A549 (cell line): ENCODE data around the gene ZNF425. TPM values are rescaled to one million over a fixed set of nuclear protein-coding genes. Genes with fewer than 3 reads are reported as not detected.

Experiments used
- ATAC-seq, 2 experiments: fragments of 200-7000 bp in 1 of 2; fragments of >200 bp in 1 of 2; cut with Nextera tagmentation in 1 of 2; cut with Tn5 transposase in 1 of 2; 3 replicates each; pipeline versions ENCODE4 v1.8.0 to v1.9.1; 2018 to 2020; ENCODE audit warnings: mild to moderate bottlenecking in 1 of 2, moderate library complexity in 1 of 2
- CTCF ChIA-PET: fragments of 300-600 bp; sonication (Branson Sonifier 250); formaldehyde crosslinking; extraction: SDS; loops from one replicate; lab custom pipeline; 2021; ENCODE audit warnings: antibody characterized with exemption, inconsistent platforms; lab: Yijun Ruan, JAX
- POLR2A ChIA-PET: fragments of 350-600 bp; formaldehyde crosslinking; extraction: SDS; loops from one replicate; lab custom pipeline; 2021; ENCODE audit warnings: antibody characterized with exemption, inconsistent platforms; lab: Yijun Ruan, JAX
- DNase-seq, 2 experiments: peaks; one replicate each; pipeline versions ENCODE4 v3.0.0 to v3.0.0-alpha.2; 2011 to 2016; ENCODE audit warnings: low read depth in 1 of 2, low spot score in 1 of 2
- FAIRE-seq: peaks from 2 replicates; lab custom pipeline; 2011; peaks lifted over from hg19 to GRCh38; lab: Jason Lieb, UNC
- H3K27ac ChIP-seq, 2 experiments: fragments of >200 bp; sonication (Bioruptor Twin); formaldehyde crosslinking; 3 replicates each; pipeline ENCODE4 v1.5.1; 2016 to 2017
- H3K4me1 ChIP-seq: fragments of >200 bp; sonication (Bioruptor Twin); formaldehyde crosslinking; 3 replicates; pipeline ENCODE4 v1.6.1; 2016
- H3K4me2 ChIP-seq: fragments of >200 bp; sonication (Bioruptor Twin); formaldehyde crosslinking; 3 replicates; pipeline ENCODE4 v1.6.1; 2016
- H3K4me3 ChIP-seq: fragments of >200 bp; sonication (Bioruptor Twin); formaldehyde crosslinking; 3 replicates; pipeline ENCODE4 v1.5.1; 2016
- H3K9me3 ChIP-seq: fragments of >200 bp; sonication (Bioruptor Twin); formaldehyde crosslinking; 3 replicates; pipeline ENCODE4 v1.6.1; 2016
- CBX2 ChIP-seq: fragments of 200-600 bp; sonication (generic); IDR thresholded peaks from 2 replicates; pipeline ENCODE4 v1.6.1; 2016; ENCODE audit warnings: low read depth, mild to moderate bottlenecking, borderline replicate concordance
- CBX8 ChIP-seq: fragments of 200-600 bp; sonication (generic); IDR thresholded peaks from 2 replicates; pipeline ENCODE4 v1.6.1; 2016
- CHD2 ChIP-seq: fragments of 150-350 bp; IDR thresholded peaks from 2 replicates; pipeline ENCODE4 v1.6.1; 2014; ENCODE audit warnings: low read length; ENCODE audit not compliant: partially characterized antibody
- EHF ChIP-seq: fragments of 250-450 bp; sonication (Bioruptor Pico); IDR thresholded peaks from 2 replicates; pipeline ENCODE4 v1.5.0; 2020; ENCODE audit warnings: mild to moderate bottlenecking
- EP300 ChIP-seq, 2 experiments: fragments of >200 bp; sonication (Bioruptor Twin); formaldehyde crosslinking; IDR thresholded peaks; 2 replicates in 1 of 2; 3 replicates in 1 of 2; pipeline ENCODE4 v1.6.1; 2016 to 2017
- FOSB ChIP-seq: fragments of 250-450 bp; sonication (Bioruptor Pico); IDR thresholded peaks from 2 replicates; pipeline ENCODE4 v1.5.0; 2020; ENCODE audit warnings: mild to moderate bottlenecking, moderate library complexity
- FOSL2 ChIP-seq, 2 experiments: fragments of 450-650 bp in 1 of 2; fragments of >200 bp in 1 of 2; sonication (Bioruptor Twin) in 1 of 2; formaldehyde crosslinking; IDR thresholded peaks; 2 replicates each; pipeline versions ENCODE4 v1.5.0 to v1.6.1; 2016 to 2020; ENCODE audit warnings: mild to moderate bottlenecking in 1 of 2, moderate library complexity in 1 of 2
- FOXS1 ChIP-seq: fragments of 250-450 bp; sonication (Bioruptor Pico); IDR thresholded peaks from 2 replicates; pipeline ENCODE4 v1.5.0; 2020; ENCODE audit warnings: mild to moderate bottlenecking, moderate library complexity
- HOXB13 ChIP-seq: fragments of 250-450 bp; sonication (Bioruptor Pico); IDR thresholded peaks from 2 replicates; pipeline ENCODE4 v1.5.0; 2020; ENCODE audit warnings: low read depth, mild to moderate bottlenecking, moderate library complexity
- HOXB5 ChIP-seq: fragments of 250-450 bp; sonication (Bioruptor Pico); IDR thresholded peaks from 2 replicates; pipeline ENCODE4 v1.5.0; 2020; ENCODE audit warnings: mild to moderate bottlenecking, moderate library complexity
- JUN ChIP-seq, 2 experiments: fragments of >200 bp; sonication (Bioruptor Twin); formaldehyde crosslinking; IDR thresholded peaks; 2 replicates in 1 of 2; 3 replicates in 1 of 2; pipeline ENCODE4 v1.6.1; 2016 to 2017
- MAZ ChIP-seq: fragments of 150-350 bp; IDR thresholded peaks from 2 replicates; pipeline ENCODE4 v1.6.1; 2014; ENCODE audit warnings: antibody characterized with exemption, low read depth, low read length, borderline replicate concordance
- MYC ChIP-seq: IDR thresholded peaks from 2 replicates; pipeline ENCODE4 v1.6.1; 2012; ENCODE audit warnings: mild to moderate bottlenecking, inconsistent platforms, low read length, improper control_type of control experiment, borderline replicate concordance
- NFE2L2 ChIP-seq: fragments of 150-350 bp; conservative IDR thresholded peaks from 2 replicates; pipeline ENCODE4 v1.6.1; 2014; ENCODE audit warnings: low read length
- PHF8 ChIP-seq: fragments of 200-600 bp; sonication (generic); IDR thresholded peaks from 2 replicates; pipeline ENCODE4 v1.6.1; 2016; ENCODE audit warnings: low read depth, mild to moderate bottlenecking, antibody characterized with exemption, moderate library complexity, borderline replicate concordance
- POLR2A ChIP-seq: IDR thresholded peaks from 2 replicates; pipeline ENCODE4 v1.6.1; 2012; ENCODE audit warnings: mild to moderate bottlenecking, low read length
- RAD21 ChIP-seq, 2 experiments: fragments of >200 bp in 1 of 2; sonication (Bioruptor Twin) in 1 of 2; formaldehyde crosslinking in 1 of 2; IDR thresholded peaks in 1 of 2; conservative IDR thresholded peaks in 1 of 2; 2 replicates in 1 of 2; 3 replicates in 1 of 2; pipeline ENCODE4 v1.6.1; 2012 to 2018; ENCODE audit warnings: inconsistent platforms in 1 of 2
- SMC3 ChIP-seq: fragments of >200 bp; sonication (Bioruptor Twin); formaldehyde crosslinking; IDR thresholded peaks from 3 replicates; pipeline ENCODE4 v1.6.1; 2018; ENCODE audit warnings: inconsistent platforms
- TFCP2L1 ChIP-seq: fragments of 250-450 bp; sonication (Bioruptor Pico); IDR thresholded peaks from 2 replicates; pipeline ENCODE4 v1.5.0; 2021; ENCODE audit warnings: mild to moderate bottlenecking
- TP53 ChIP-seq: fragments of 250-450 bp; sonication (Bioruptor Pico); IDR thresholded peaks from 2 replicates; pipeline ENCODE4 v1.5.0; 2021; ENCODE audit warnings: mild to moderate bottlenecking, moderate library complexity
- ZC3H11A ChIP-seq: fragments of 450-650 bp; IDR thresholded peaks from 2 replicates; pipeline ENCODE4 v1.6.1; 2014; ENCODE audit warnings: antibody characterized with exemption, mild to moderate bottlenecking
- ZFP36 ChIP-seq: fragments of 450-650 bp; IDR thresholded peaks from 2 replicates; pipeline ENCODE4 v1.6.1; 2014; ENCODE audit warnings: borderline replicate concordance; ENCODE audit not compliant: partially characterized antibody
- WGBS: methylation state at CpG from one replicate; pipeline ENCODE4 v1.1.6; 2017; ENCODE audit errors: missing lambda C conversion rate; 5-methylcytosine and 5-hydroxymethylcytosine counted together
- polyA plus RNA-seq, 4 experiments: library from polyadenylated mRNA; depleted of rRNA in 3 of 4; stranded (reverse); fragments of >200 nt; fragmentation: RNase III in 1 of 4; extraction: RNeasy Plus Mini Kit Qiagen cat#74134 plus additional on column Dnase treatment in 1 of 4; gene quantifications; 2 replicates in 3 of 4; 3 replicates in 1 of 4; pipeline ENCODE4 v1.2.3, GENCODE V29; 2011 to 2017
- TF ChIP-seq, protein P1 (sequence below): IDR thresholded peaks from 2 replicates; pipeline ENCODE4 v1.6.1; 2012
- TF ChIP-seq, protein P2 (sequence below): fragments of 150-350 bp; IDR thresholded peaks from 2 replicates; pipeline ENCODE4 v1.6.1; 2014; ENCODE audit warnings: low read depth, mild to moderate bottlenecking, low read length
- TF ChIP-seq, protein P3 (sequence below): fragments of >200 bp; sonication (Bioruptor Twin); formaldehyde crosslinking; IDR thresholded peaks from 2 replicates; pipeline ENCODE4 v1.6.1; 2016
- TF ChIP-seq, protein P4 (sequence below): IDR thresholded peaks from 2 replicates; pipeline ENCODE4 v1.6.1; 2012; ENCODE audit warnings: low read depth, borderline replicate concordance
- TF ChIP-seq, protein P5 (sequence below): fragments of 250-450 bp; sonication (Bioruptor Pico); IDR thresholded peaks from 2 replicates; pipeline ENCODE4 v1.5.0; 2021; ENCODE audit warnings: mild to moderate bottlenecking, moderate library complexity, borderline replicate concordance
- TF ChIP-seq, protein P6 (sequence below): fragments of 200-600 bp; sonication (generic); IDR thresholded peaks from 2 replicates; pipeline ENCODE4 v1.6.1; 2016; ENCODE audit warnings: antibody characterized with exemption, mild to moderate bottlenecking, moderate library complexity
- TF ChIP-seq, protein P7 (sequence below): fragments of 250-450 bp; sonication (Bioruptor Pico); IDR thresholded peaks from 2 replicates; pipeline ENCODE4 v1.5.0; 2020; ENCODE audit warnings: low read depth, mild to moderate bottlenecking, moderate library complexity

The ZNF425 gene
- polyA plus RNA-seq, 2 of the 4 experiments (the other 2 are of a cell fraction): 0.80 to 1.6 TPM

DNA sequence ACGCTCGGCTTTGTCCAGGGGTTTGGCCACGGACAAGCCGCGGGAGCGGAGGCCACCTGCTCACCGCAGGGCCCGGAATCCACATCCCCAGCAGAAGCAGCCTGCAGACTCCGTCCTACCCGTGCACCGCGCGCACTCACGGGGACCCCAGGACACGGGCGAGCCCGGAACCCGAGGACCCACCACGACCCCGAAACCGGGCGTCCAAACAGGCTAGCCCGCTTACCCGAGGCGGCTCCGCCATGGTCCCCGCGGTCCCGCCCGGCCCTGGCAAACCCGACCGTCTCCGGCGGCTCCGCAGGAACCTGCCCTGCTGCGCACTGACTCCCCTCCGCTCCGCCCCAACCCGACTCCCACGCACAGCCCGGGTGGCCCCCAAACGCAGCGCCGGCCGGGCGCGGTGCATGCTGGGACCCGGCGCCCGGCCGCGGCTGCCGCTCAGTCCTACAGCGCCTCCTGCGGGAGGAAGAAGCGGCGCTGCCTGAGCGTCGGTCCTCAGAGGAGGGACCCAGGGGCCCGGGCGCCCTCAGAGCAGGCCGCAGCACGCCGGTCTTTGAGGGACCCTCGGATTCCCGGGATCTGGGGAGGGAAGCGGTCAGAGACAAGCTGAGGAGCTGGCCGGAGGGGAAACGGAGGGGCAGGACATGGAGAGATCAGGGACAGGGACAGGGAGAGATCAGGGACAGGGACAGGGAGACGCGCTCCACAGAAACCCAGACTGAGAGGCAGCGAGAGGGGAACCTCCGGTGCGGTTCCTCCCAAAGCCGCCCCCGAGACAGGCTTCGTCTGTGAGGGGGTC lies 35.5 kb downstream of the ZNF425 start, which contains the start of gene ZNF786:
Gene ZNF786, minus strand, starts transcription at position 322 of the 799 bp plus-strand sequence. Its CDS starts 78 bp downstream, at position 244.
- no peak for FAIRE-seq
- WGBS: 1% methylated on average over 45 of the region's 77 CpGs
- TF ChIP-seq, protein P1, sequence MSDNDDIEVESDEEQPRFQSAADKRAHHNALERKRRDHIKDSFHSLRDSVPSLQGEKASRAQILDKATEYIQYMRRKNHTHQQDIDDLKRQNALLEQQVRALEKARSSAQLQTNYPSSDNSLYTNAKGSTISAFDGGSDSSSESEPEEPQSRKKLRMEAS: peak; percentile 50; the same call in 1 of the 2 replicates
- TF ChIP-seq CBX8 (no peak), MYC (no peak), HOXB13 (CRISPR knock-in tag) (no peak), MAZ (0 out of 2 replicates have a peak, but pooled peaks have one; percentile 44), TFCP2L1 (CRISPR knock-in tag) (no peak), RAD21 (conservative IDR thresholded peaks at IDR 0.05 in 1 of 2, IDR thresholded peaks at IDR 0.05 in 1 of 2) (peak; percentile 63 to 85), FOSL2 (IDR thresholded peaks at IDR 0.05) (no peak), FOSL2 (CRISPR knock-in tag; IDR thresholded peaks at IDR 0.05) (no peak; the same call in 1 of the 2 replicates), PHF8 (peak; percentile 90), EP300 (IDR thresholded peaks at IDR 0.05) (no peak), CBX2 (no peak), SMC3 (peak; percentile 61; the same call in 2 of the 3 replicates), HOXB5 (CRISPR knock-in tag) (no peak), NFE2L2 (no peak), ZFP36 (no peak), CHD2 (peak; percentile 11), POLR2A (peak; percentile 82), EHF (CRISPR knock-in tag) (no peak), FOXS1 (CRISPR knock-in tag) (no peak), ZC3H11A (no peak), TP53 (peak; percentile 46; the same call in 1 of the 2 replicates), JUN (IDR thresholded peaks at IDR 0.05) (peak in 1 of 2 experiments; percentile 88; a peak in 4 of 5 replicates), FOSB (CRISPR knock-in tag) (no peak)
- TF ChIP-seq, protein P2, sequence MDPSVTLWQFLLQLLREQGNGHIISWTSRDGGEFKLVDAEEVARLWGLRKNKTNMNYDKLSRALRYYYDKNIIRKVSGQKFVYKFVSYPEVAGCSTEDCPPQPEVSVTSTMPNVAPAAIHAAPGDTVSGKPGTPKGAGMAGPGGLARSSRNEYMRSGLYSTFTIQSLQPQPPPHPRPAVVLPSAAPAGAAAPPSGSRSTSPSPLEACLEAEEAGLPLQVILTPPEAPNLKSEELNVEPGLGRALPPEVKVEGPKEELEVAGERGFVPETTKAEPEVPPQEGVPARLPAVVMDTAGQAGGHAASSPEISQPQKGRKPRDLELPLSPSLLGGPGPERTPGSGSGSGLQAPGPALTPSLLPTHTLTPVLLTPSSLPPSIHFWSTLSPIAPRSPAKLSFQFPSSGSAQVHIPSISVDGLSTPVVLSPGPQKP: no peak
- TF ChIP-seq, protein P3, sequence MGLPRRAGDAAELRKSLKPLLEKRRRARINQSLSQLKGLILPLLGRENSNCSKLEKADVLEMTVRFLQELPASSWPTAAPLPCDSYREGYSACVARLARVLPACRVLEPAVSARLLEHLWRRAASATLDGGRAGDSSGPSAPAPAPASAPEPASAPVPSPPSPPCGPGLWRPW: no peak
- TF ChIP-seq, protein P4, sequence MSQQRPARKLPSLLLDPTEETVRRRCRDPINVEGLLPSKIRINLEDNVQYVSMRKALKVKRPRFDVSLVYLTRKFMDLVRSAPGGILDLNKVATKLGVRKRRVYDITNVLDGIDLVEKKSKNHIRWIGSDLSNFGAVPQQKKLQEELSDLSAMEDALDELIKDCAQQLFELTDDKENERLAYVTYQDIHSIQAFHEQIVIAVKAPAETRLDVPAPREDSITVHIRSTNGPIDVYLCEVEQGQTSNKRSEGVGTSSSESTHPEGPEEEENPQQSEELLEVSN: peak; percentile 50; the same call in 1 of the 2 replicates
- TF ChIP-seq, protein P5, sequence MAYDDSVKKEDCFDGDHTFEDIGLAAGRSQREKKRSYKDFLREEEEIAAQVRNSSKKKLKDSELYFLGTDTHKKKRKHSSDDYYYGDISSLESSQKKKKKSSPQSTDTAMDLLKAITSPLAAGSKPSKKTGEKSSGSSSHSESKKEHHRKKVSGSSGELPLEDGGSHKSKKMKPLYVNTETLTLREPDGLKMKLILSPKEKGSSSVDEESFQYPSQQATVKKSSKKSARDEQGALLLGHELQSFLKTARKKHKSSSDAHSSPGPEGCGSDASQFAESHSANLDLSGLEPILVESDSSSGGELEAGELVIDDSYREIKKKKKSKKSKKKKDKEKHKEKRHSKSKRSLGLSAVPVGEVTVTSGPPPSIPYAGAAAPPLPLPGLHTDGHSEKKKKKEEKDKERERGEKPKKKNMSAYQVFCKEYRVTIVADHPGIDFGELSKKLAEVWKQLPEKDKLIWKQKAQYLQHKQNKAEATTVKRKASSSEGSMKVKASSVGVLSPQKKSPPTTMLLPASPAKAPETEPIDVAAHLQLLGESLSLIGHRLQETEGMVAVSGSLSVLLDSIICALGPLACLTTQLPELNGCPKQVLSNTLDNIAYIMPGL (CRISPR knock-in tag): no peak; the same call in 1 of the 2 replicates
- TF ChIP-seq, protein P6, sequence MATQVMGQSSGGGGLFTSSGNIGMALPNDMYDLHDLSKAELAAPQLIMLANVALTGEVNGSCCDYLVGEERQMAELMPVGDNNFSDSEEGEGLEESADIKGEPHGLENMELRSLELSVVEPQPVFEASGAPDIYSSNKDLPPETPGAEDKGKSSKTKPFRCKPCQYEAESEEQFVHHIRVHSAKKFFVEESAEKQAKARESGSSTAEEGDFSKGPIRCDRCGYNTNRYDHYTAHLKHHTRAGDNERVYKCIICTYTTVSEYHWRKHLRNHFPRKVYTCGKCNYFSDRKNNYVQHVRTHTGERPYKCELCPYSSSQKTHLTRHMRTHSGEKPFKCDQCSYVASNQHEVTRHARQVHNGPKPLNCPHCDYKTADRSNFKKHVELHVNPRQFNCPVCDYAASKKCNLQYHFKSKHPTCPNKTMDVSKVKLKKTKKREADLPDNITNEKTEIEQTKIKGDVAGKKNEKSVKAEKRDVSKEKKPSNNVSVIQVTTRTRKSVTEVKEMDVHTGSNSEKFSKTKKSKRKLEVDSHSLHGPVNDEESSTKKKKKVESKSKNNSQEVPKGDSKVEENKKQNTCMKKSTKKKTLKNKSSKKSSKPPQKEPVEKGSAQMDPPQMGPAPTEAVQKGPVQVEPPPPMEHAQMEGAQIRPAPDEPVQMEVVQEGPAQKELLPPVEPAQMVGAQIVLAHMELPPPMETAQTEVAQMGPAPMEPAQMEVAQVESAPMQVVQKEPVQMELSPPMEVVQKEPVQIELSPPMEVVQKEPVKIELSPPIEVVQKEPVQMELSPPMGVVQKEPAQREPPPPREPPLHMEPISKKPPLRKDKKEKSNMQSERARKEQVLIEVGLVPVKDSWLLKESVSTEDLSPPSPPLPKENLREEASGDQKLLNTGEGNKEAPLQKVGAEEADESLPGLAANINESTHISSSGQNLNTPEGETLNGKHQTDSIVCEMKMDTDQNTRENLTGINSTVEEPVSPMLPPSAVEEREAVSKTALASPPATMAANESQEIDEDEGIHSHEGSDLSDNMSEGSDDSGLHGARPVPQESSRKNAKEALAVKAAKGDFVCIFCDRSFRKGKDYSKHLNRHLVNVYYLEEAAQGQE: no peak
- TF ChIP-seq, protein P7, sequence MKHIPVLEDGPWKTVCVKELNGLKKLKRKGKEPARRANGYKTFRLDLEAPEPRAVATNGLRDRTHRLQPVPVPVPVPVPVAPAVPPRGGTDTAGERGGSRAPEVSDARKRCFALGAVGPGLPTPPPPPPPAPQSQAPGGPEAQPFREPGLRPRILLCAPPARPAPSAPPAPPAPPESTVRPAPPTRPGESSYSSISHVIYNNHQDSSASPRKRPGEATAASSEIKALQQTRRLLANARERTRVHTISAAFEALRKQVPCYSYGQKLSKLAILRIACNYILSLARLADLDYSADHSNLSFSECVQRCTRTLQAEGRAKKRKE (CRISPR knock-in tag): no peak

More for the DNA sequence above, 35.5 kb downstream of the ZNF425 start, which contains the start of gene ZNF786:
- Histone ChIP-seq H3K4me2 (peak within 1 kb of the TSS; percentile 77), H3K9me3 (no peaks in the 10 kb centered on the region), H3K27ac (peak within 1 kb of the TSS; percentile 90 to 98), H3K4me1 (peaks cover 5% of the 10 kb centered on the region; the same call in 1 of the 3 replicates), H3K4me3 (peak within 1 kb of the TSS; percentile 79)
- POLR2A ChIA-PET: interaction anchor here (0.9 kb wide), 1 partner anchor 26 kb away, joined by 3 read pairs; no protein-coding TSS in a partner anchor
- ATAC-seq (peak; percentile 91 to 95), DNase-seq (peak; percentile 78 to 91)
- CTCF ChIA-PET: interaction anchor here (0.5 to 1.1 kb wide), 10 partner anchors 9 to 84 kb away, joined by 3 to 8 read pairs (median 3); no protein-coding TSS in a partner anchor
